Suprapubic skin (tissue), 3 donors: ENCODE measurements around the gene ATL1.

Experiments used
- EP300 ChIP-seq: sonication (generic); formaldehyde crosslinking; IDR thresholded peaks from one replicate; pipeline ENCODE4 v1.6.1; 2017; ENCODE audit warnings: antibody characterized with exemption
- POLR2A ChIP-seq, 2 donors: fragments of 450-650 bp; IDR thresholded peaks; one replicate each; pipeline ENCODE4 v1.6.1; 2017; ENCODE audit warnings: antibody characterized with exemption in 2 of 2, mild to moderate bottlenecking in 2 of 2, moderate library complexity in 2 of 2
- TF ChIP-seq, protein P1 (sequence below), 2 donors: fragments of 200-600 bp in 1 of 2; fragments of 450-650 bp in 1 of 2; sonication (generic) in 1 of 2; IDR thresholded peaks; one replicate each; pipeline ENCODE4 v1.5.1; 2016 to 2019; ENCODE audit warnings: antibody characterized with exemption in 2 of 2, mild to moderate bottlenecking in 1 of 2, moderate library complexity in 1 of 2

DNA sequence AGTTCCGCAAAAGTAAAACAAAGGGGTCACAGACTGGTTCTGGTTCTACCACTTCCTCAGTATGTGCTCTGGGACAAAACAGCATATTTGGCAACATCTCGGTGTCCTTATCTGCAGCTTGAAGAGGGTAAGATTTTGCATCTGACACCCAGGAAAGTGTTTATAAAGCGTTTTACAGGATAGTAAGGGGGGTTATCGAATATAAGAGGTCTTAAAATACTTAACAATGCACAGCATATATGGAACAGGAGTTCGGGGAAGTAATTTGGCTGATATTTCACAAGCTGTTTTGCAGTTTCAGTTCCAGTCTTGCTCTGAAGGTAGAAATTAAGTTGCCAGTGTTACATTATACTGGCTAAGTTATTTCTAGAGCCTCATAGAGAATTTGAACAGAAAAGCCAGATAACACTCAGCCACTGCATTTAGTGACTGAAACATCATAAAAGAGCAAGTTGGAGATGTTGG lies 26.7 kb upstream of the ATL1 start:
- TF ChIP-seq, protein P1, sequence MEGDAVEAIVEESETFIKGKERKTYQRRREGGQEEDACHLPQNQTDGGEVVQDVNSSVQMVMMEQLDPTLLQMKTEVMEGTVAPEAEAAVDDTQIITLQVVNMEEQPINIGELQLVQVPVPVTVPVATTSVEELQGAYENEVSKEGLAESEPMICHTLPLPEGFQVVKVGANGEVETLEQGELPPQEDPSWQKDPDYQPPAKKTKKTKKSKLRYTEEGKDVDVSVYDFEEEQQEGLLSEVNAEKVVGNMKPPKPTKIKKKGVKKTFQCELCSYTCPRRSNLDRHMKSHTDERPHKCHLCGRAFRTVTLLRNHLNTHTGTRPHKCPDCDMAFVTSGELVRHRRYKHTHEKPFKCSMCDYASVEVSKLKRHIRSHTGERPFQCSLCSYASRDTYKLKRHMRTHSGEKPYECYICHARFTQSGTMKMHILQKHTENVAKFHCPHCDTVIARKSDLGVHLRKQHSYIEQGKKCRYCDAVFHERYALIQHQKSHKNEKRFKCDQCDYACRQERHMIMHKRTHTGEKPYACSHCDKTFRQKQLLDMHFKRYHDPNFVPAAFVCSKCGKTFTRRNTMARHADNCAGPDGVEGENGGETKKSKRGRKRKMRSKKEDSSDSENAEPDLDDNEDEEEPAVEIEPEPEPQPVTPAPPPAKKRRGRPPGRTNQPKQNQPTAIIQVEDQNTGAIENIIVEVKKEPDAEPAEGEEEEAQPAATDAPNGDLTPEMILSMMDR (IDR thresholded peaks at IDR 0.05) = no peak
- TF ChIP-seq EP300 = no peak
- TF ChIP-seq POLR2A (IDR thresholded peaks at IDR 0.05) = no peak
